AG04450 (cell line): ENCODE data around the gene DIMT1. TPM values are rescaled to one million over a fixed set of nuclear protein-coding genes. Genes with fewer than 3 reads are reported as not detected.

Experiments
- CTCF ChIA-PET: fragments of 300-600, 350-600 bp; formaldehyde crosslinking; extraction: SDS; loops from one replicate; lab custom pipeline; 2022; ENCODE audit warnings: antibody characterized with exemption, inconsistent platforms; lab: Charles Lee
- POLR2A ChIA-PET: fragments of 350-600 bp; formaldehyde crosslinking; extraction: SDS; loops from one replicate; lab custom pipeline; 2021; ENCODE audit warnings: antibody characterized with exemption, inconsistent platforms; lab: Yijun Ruan, JAX
- DNase-seq: peaks from one replicate; pipeline ENCODE4 v3.0.0-alpha.2; 2011; ENCODE audit warnings: low read depth, low spot score
- H3K27ac ChIP-seq: one replicate; pipeline ENCODE4 v1.5.1; 2012; ENCODE audit warnings: low read depth, low read length, control low read depth
- H3K27me3 ChIP-seq: one replicate; pipeline ENCODE4 v1.6.0; 2012; ENCODE audit warnings: low read length; ENCODE audit not compliant: control insufficient read depth, insufficient read depth
- H3K4me3 ChIP-seq: 2 replicates; pipeline ENCODE4 v1.5.1; 2011; ENCODE audit warnings: mild to moderate bottlenecking, low read depth, low read length, control low read depth
- H3K9me3 ChIP-seq: 2 replicates; pipeline ENCODE4 v1.5.1; 2012; ENCODE audit warnings: low read length; ENCODE audit not compliant: control insufficient read depth, insufficient read depth
- CTCF ChIP-seq: IDR thresholded peaks from 2 replicates; pipeline ENCODE4 v1.5.1; 2011; ENCODE audit warnings: low read depth, low read length, control low read depth, inconsistent platforms
- polyA plus RNA-seq: library from polyadenylated mRNA; depleted of rRNA; stranded (reverse); fragments of >200 nt; gene quantifications from 2 replicates; pipeline ENCODE4 v1.2.3, GENCODE V29; 2011

Gene DIMT1
- polyA plus RNA-seq, 1 experiment: 31.1 TPM

- Histone ChIP-seq H3K27ac (no peak overlapping the region), H3K9me3 (no peaks in the 10 kb centered on the region), H3K27me3 (no peaks in the 10 kb centered on the region), H3K4me3 (no peak overlapping the region)
- no peak for TF ChIP-seq CTCF
- DNase-seq: no peak
- ChIA-PET CTCF (no interaction called here), POLR2A (no interaction called here)
Measured at GRCh38 chr5:62374090-62374489, 29.6 kb downstream of the DIMT1 start.

GRCh38 chr5:62373382-62373781, 30.3 kb downstream of the DIMT1 start:
- TF ChIP-seq CTCF: no peak
- H3K27ac ChIP-seq: no peak overlapping the region
- H3K27me3 ChIP-seq: no peaks in the 10 kb centered on the region
- CTCF ChIA-PET: no interaction called here
- H3K4me3 ChIP-seq: no peak overlapping the region
- POLR2A ChIA-PET: no interaction called here
- no peaks in the 10 kb centered on the region for H3K9me3 ChIP-seq
- DNase-seq: no peak

GRCh38 chr5:62372600-62372999, 31.1 kb downstream of the DIMT1 start:
- POLR2A ChIA-PET: no interaction called here
- CTCF ChIA-PET: interaction anchor here (0.7 kb wide), 1 partner anchor 46 kb away, joined by 3 read pairs; no protein-coding TSS in a partner anchor
- no peak for DNase-seq
- Histone ChIP-seq H3K4me3 (no peak overlapping the region), H3K27me3 (no peaks in the 10 kb centered on the region), H3K27ac (no peak overlapping the region), H3K9me3 (no peaks in the 10 kb centered on the region)
- no peak for TF ChIP-seq CTCF

- H3K27me3 ChIP-seq: no peaks in the 10 kb centered on the region
- no peak overlapping the region for H3K4me3 ChIP-seq
- no peaks in the 10 kb centered on the region for H3K9me3 ChIP-seq
- POLR2A ChIA-PET: no interaction called here
- CTCF ChIA-PET: no interaction called here
- H3K27ac ChIP-seq: no peak overlapping the region
- no peak for TF ChIP-seq CTCF
- DNase-seq: no peak
Measured at GRCh38 chr5:62371409-62371808, 32.3 kb downstream of the DIMT1 start.

- no peaks in the 10 kb centered on the region for H3K27me3 ChIP-seq
- H3K9me3 ChIP-seq: no peaks in the 10 kb centered on the region
- ChIA-PET CTCF (interaction anchor here (1.0 to 1.5 kb wide), 3 partner anchors 15 to 34 kb away, joined by 3 to 4 read pairs (median 3); partner anchors contain the start of gene DIMT1), POLR2A (no interaction called here)
- TF ChIP-seq CTCF: no peak
- no peak overlapping the region for H3K27ac ChIP-seq
- DNase-seq: no peak
- no peak overlapping the region for H3K4me3 ChIP-seq
Measured at GRCh38 chr5:62369039-62369438, 34.7 kb downstream of the DIMT1 start.
